HepG2 (cell line): ENCODE data around the gene CPHXL2. TPM values are rescaled to one million over a fixed set of nuclear protein-coding genes. Genes with fewer than 3 reads are reported as not detected.

Experiments used
- HMG20B ChIP-seq: conservative IDR thresholded peaks from 2 replicates; pipeline ENCODE4 v1.6.1; 2016; ENCODE audit warnings: missing genetic modification reagents, missing compliant biosample characterization
- PAXIP1 ChIP-seq: sonication (generic); formaldehyde crosslinking; conservative IDR thresholded peaks from 2 replicates; pipeline ENCODE4 v1.4.0; 2020; ENCODE audit warnings: mild to moderate bottlenecking, missing genetic modification reagents, moderate library complexity
- SNAPC2 ChIP-seq: sonication (generic); formaldehyde crosslinking; IDR thresholded peaks from 2 replicates; pipeline ENCODE4 v1.8.1; 2022; ENCODE audit warnings: mild to moderate bottlenecking, missing genetic modification reagents
- ZNF317 ChIP-seq: sonication (generic); formaldehyde crosslinking; IDR thresholded peaks from 2 replicates; pipeline ENCODE4 v1.5.0; 2020; ENCODE audit warnings: mild to moderate bottlenecking, missing genetic modification reagents
- ZNF446 ChIP-seq: sonication (generic); formaldehyde crosslinking; IDR thresholded peaks from 2 replicates; pipeline ENCODE4 v1.5.0; 2020; ENCODE audit warnings: mild to moderate bottlenecking, missing genetic modification reagents
- ZNF619 ChIP-seq: sonication (generic); formaldehyde crosslinking; IDR thresholded peaks from 2 replicates; pipeline ENCODE4 v1.4.0; 2020; ENCODE audit warnings: mild to moderate bottlenecking, missing genetic modification reagents
- ZSCAN29 ChIP-seq: sonication (generic); formaldehyde crosslinking; conservative IDR thresholded peaks from 2 replicates; pipeline ENCODE4 v1.4.0; 2020; ENCODE audit warnings: mild to moderate bottlenecking, missing genetic modification reagents
- polyA plus RNA-seq, 8 experiments: library from polyadenylated mRNA; depleted of rRNA in 3 of 8; stranded (reverse) in 7 of 8; unstranded in 1 of 8; fragments of >200 nt; fragmentation: Illumina TruSeq in 4 of 8; extraction: Trizol in 4 of 8; gene quantifications; 2 replicates each; pipeline versions ENCODE4 v1.2.1 to v1.2.3, GENCODE V29; 2011 to 2016; ENCODE audit warnings: low read depth in 4 of 8, missing spikeins in 1 of 8, mixed read lengths in 1 of 8; ENCODE audit not compliant: insufficient read depth in 1 of 8
- total RNA-seq, 5 experiments: library from RNA; depleted of rRNA; stranded (reverse); fragments of >200 nt; fragmentation: Illumina TruSeq; extraction: Trizol; gene quantifications; 2 replicates each; pipeline ENCODE4 v1.2.3, GENCODE V29; 2016; ENCODE audit warnings: low read depth in 1 of 5
- TF ChIP-seq, protein P1 (sequence below): IDR thresholded peaks from 2 replicates; pipeline ENCODE4 v1.6.1; 2016; ENCODE audit warnings: low read depth, missing genetic modification reagents, missing compliant biosample characterization

Gene CPHXL2
- total and polyA plus RNA-seq, 2 of the 13 experiments (the other 11 are each of a cell fraction or from before 2014, with no cell fraction given) = not detected

DNA sequence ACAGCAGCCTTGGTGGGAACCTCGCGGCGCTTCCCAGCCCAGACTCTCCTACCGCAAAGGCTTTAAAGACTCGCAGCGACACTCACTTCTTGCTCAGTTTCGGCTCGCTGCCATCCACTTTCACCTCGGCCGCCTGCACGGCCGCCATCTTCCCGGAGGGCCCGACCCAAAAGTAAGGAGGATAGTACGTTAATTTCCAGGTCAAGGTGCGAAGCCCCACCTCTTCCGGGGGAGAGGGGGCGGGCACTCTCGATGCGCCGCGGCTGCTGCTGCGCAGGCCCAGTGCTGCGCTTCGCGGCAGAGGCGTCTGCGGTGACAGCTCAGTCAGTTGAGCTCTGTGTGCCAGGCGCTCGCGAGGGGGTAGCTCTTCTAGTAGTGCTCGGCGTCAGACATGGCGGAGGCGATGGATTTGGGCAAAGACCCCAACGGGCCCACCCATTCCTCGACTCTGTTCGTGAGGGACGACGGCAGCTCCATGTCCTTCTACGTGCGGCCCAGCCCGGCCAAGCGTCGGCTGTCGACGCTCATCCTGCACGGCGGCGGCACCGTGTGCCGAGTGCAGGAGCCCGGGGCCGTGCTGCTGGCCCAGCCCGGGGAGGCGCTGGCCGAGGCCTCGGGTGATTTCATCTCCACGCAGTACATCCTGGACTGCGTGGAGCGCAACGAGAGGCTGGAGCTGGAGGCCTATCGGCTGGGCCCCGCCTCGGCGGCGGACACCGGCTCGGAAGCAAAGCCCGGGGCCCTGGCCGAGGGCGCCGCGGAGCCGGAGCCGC, 29.1 kb downstream of the CPHXL2 start, which contains the start of the genes KARS1 and TERF2IP (continued):
- TF ChIP-seq ZSCAN29 (no peak; the same call in 1 of the 2 replicates), PAXIP1 (CRISPR knock-in tag) (peak; percentile 9; the same call in 1 of the 2 replicates), ZNF446 (CRISPR knock-in tag) (peak; percentile 92), ZNF317 (CRISPR knock-in tag) (peak; percentile 87), ZNF619 (peak; percentile 68), SNAPC2 (no peak; the same call in 1 of the 2 replicates), HMG20B (CRISPR knock-in tag) (no peak; the same call in 1 of the 2 replicates)
- TF ChIP-seq, protein P1, sequence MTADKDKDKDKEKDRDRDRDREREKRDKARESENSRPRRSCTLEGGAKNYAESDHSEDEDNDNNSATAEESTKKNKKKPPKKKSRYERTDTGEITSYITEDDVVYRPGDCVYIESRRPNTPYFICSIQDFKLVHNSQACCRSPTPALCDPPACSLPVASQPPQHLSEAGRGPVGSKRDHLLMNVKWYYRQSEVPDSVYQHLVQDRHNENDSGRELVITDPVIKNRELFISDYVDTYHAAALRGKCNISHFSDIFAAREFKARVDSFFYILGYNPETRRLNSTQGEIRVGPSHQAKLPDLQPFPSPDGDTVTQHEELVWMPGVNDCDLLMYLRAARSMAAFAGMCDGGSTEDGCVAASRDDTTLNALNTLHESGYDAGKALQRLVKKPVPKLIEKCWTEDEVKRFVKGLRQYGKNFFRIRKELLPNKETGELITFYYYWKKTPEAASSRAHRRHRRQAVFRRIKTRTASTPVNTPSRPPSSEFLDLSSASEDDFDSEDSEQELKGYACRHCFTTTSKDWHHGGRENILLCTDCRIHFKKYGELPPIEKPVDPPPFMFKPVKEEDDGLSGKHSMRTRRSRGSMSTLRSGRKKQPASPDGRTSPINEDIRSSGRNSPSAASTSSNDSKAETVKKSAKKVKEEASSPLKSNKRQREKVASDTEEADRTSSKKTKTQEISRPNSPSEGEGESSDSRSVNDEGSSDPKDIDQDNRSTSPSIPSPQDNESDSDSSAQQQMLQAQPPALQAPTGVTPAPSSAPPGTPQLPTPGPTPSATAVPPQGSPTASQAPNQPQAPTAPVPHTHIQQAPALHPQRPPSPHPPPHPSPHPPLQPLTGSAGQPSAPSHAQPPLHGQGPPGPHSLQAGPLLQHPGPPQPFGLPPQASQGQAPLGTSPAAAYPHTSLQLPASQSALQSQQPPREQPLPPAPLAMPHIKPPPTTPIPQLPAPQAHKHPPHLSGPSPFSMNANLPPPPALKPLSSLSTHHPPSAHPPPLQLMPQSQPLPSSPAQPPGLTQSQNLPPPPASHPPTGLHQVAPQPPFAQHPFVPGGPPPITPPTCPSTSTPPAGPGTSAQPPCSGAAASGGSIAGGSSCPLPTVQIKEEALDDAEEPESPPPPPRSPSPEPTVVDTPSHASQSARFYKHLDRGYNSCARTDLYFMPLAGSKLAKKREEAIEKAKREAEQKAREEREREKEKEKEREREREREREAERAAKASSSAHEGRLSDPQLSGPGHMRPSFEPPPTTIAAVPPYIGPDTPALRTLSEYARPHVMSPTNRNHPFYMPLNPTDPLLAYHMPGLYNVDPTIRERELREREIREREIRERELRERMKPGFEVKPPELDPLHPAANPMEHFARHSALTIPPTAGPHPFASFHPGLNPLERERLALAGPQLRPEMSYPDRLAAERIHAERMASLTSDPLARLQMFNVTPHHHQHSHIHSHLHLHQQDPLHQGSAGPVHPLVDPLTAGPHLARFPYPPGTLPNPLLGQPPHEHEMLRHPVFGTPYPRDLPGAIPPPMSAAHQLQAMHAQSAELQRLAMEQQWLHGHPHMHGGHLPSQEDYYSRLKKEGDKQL (CRISPR knock-in tag) = 0 out of 2 replicates have a peak, but pooled peaks have one; percentile 5
